Fibroblast of upper back skin (primary cell): Measurements from ENCODE around the gene EXOC1L.

ENCODE experiments used
- DNase-seq: peaks from one replicate; pipeline ENCODE4 v3.0.0-alpha.2; 2013

The EXOC1L gene

GRCh38 chr4:55819634-55820033 is at the start of gene EXOC1L:
Gene EXOC1L, plus strand, starts transcription at chr4:55819790. Its CDS starts 237 bp downstream, at chr4:55820027.
- peak; percentile 32 for DNase-seq

- DNase-seq: no peak
Observed at GRCh38 chr4:55770662-55771061, 48.9 kb upstream of the EXOC1L start.

GRCh38 chr4:55781341-55781740 is 38.2 kb upstream of the EXOC1L start:
- DNase-seq: no peak

GRCh38 chr4:55781812-55782211 is 37.8 kb upstream of the EXOC1L start:
- no peak for DNase-seq

- DNase-seq: no peak
Observed at GRCh38 chr4:55783584-55783983, 36.0 kb upstream of the EXOC1L start.

GRCh38 chr4:55784747-55785146 is 34.8 kb upstream of the EXOC1L start:
- DNase-seq: no peak

GRCh38 chr4:55791666-55792065 is 27.9 kb upstream of the EXOC1L start:
- DNase-seq: peak; percentile 11

- DNase-seq: no peak
Observed at GRCh38 chr4:55793479-55793878, 26.1 kb upstream of the EXOC1L start.

- DNase-seq: no peak
Observed at GRCh38 chr4:55794053-55794452, 25.5 kb upstream of the EXOC1L start.

- no peak for DNase-seq
Observed at GRCh38 chr4:55795341-55795740, 24.2 kb upstream of the EXOC1L start.

- DNase-seq: no peak
Observed at GRCh38 chr4:55801498-55801897, 18.1 kb upstream of the EXOC1L start.

- no peak for DNase-seq
Observed at GRCh38 chr4:55807556-55807955, 12.0 kb upstream of the EXOC1L start.

- DNase-seq: no peak
Observed at GRCh38 chr4:55808186-55808585, 11.4 kb upstream of the EXOC1L start.

- DNase-seq: no peak
Observed at GRCh38 chr4:55808632-55809031, 11.0 kb upstream of the EXOC1L start.

GRCh38 chr4:55817691-55818090 is 1.9 kb upstream of the EXOC1L start:
- DNase-seq: no peak

GRCh38 chr4:55820279-55820678 is 689 bp downstream of the EXOC1L start:
- no peak for DNase-seq

- DNase-seq: no peak
Observed at GRCh38 chr4:55822329-55822728, 2.7 kb downstream of the EXOC1L start.

GRCh38 chr4:55824865-55825264 is 5.3 kb downstream of the EXOC1L start:
- no peak for DNase-seq

GRCh38 chr4:55826986-55827385 is 7.4 kb downstream of the EXOC1L start:
- DNase-seq: no peak

- no peak for DNase-seq
Observed at GRCh38 chr4:55827582-55827981, 8.0 kb downstream of the EXOC1L start.

- DNase-seq: no peak
Observed at GRCh38 chr4:55830048-55830447, 10.5 kb downstream of the EXOC1L start.

GRCh38 chr4:55830716-55831115 is 11.1 kb downstream of the EXOC1L start:
- DNase-seq: no peak

- DNase-seq: peak; percentile 26
Observed at GRCh38 chr4:55834086-55834795, 14.7 kb downstream of the EXOC1L start.

GRCh38 chr4:55837903-55838302 is 18.3 kb downstream of the EXOC1L start:
- no peak for DNase-seq

GRCh38 chr4:55838356-55838755 is 18.8 kb downstream of the EXOC1L start:
- peak; percentile 16 for DNase-seq
